GM06990 (cell line): ENCODE results near the gene GREB1L.

Experiments used
- DNase-seq: peaks from one replicate; pipeline ENCODE4 v3.0.0-alpha.2; 2011; ENCODE audit not compliant: insufficient read length; ENCODE audit errors: extremely low read depth
- H3K27me3 ChIP-seq: replicated peaks from 2 replicates; pipeline ENCODE4 v1.6.0; 2011; ENCODE audit warnings: low read length; ENCODE audit not compliant: control insufficient read depth, insufficient read depth
- H3K36me3 ChIP-seq: 2 replicates; pipeline ENCODE4 v1.5.1; 2011; ENCODE audit warnings: low read length; ENCODE audit not compliant: control insufficient read depth, insufficient read depth
- H3K4me3 ChIP-seq: replicated peaks from 2 replicates; pipeline ENCODE4 v1.5.1; 2011; ENCODE audit warnings: low read depth, mild to moderate bottlenecking, control low read depth, low read length
- TF ChIP-seq, protein P1 (sequence below): IDR thresholded peaks from 2 replicates; pipeline ENCODE4 v1.5.1; 2011; ENCODE audit warnings: low read length, control low read depth, mild to moderate bottlenecking, inconsistent platforms; ENCODE audit not compliant: insufficient read depth, poor library complexity, severe bottlenecking

GREB1L gene

DNA sequence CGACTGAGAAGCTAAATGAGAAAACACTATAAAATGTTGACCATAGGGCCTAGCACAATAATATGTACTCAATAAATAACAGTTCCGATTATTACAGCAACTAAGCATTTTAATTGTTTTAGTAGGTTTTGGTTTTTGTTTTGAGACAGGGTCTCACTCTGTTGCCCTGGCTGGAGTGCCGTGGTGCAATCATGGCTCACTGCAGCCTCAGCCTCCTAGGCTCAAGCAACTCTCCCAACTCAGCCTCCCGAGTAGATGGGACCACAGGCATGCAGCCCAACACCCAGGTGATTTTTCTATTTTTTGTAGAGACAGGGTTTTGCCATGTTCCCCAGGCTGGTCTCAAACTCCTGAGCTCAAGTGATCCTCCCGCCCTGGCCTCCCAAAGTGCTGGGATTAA, 304.4 kb downstream of the GREB1L start:
- no peak for DNase-seq
- H3K4me3 ChIP-seq = no peak overlapping the region
- TF ChIP-seq, protein P1, sequence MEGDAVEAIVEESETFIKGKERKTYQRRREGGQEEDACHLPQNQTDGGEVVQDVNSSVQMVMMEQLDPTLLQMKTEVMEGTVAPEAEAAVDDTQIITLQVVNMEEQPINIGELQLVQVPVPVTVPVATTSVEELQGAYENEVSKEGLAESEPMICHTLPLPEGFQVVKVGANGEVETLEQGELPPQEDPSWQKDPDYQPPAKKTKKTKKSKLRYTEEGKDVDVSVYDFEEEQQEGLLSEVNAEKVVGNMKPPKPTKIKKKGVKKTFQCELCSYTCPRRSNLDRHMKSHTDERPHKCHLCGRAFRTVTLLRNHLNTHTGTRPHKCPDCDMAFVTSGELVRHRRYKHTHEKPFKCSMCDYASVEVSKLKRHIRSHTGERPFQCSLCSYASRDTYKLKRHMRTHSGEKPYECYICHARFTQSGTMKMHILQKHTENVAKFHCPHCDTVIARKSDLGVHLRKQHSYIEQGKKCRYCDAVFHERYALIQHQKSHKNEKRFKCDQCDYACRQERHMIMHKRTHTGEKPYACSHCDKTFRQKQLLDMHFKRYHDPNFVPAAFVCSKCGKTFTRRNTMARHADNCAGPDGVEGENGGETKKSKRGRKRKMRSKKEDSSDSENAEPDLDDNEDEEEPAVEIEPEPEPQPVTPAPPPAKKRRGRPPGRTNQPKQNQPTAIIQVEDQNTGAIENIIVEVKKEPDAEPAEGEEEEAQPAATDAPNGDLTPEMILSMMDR = no peak
- H3K36me3 ChIP-seq = no peaks in the 10 kb centered on the region; the same call in 1 of the 2 replicates
- H3K27me3 ChIP-seq = no peaks in the 10 kb centered on the region

DNA sequence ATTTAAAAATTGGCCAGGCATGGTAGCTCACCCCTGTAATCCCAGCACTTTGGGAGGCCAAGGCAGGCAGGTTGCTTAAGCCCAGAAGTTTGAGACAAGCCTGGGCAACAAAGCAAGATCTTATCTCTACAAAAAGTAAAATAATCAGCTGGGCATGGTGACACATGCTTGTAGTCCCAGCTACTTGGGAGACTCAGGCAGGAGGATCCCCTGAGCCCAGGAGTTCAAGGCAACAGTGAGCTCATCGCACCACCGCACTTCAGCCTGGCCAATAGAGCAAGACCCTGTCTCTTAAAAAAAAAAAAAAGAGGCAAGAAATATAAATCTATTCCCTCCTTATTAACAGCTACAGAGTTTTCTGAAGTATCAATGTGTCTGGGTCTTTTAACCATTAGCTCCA, 306.6 kb downstream of the GREB1L start:
- no peak for DNase-seq
- H3K36me3 ChIP-seq = peaks cover 2% of the 10 kb centered on the region; the same call in 1 of the 2 replicates
- TF ChIP-seq, protein P1 = no peak
- H3K27me3 ChIP-seq = no peaks in the 10 kb centered on the region
- no peak overlapping the region for H3K4me3 ChIP-seq

DNA sequence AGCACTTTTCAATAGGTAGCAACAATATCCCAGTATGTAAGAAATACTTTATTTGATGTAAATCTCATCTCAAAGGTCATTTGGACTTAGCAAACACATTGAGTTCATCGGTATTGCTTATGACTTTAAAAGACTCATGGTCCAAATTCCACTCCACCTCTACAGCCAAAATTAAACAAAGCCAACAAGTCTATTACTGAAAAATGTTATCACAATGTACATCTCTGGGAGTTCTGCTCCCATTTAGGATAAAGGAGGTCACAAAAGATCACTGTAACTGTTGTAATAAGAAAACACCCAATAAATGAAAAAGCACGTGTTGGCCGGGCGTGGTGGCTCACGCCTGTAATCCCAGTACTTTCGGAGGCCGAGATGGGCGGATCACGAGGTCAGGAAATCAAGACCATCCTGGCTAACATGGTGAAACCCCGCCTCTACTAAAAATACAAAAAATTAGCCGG, 308.5 kb downstream of the GREB1L start:
- Histone ChIP-seq H3K4me3 (no peak overlapping the region), H3K27me3 (no peaks in the 10 kb centered on the region), H3K36me3 (peaks cover 3% of the 10 kb centered on the region)
- DNase-seq = no peak
- TF ChIP-seq, protein P1 = no peak

DNA sequence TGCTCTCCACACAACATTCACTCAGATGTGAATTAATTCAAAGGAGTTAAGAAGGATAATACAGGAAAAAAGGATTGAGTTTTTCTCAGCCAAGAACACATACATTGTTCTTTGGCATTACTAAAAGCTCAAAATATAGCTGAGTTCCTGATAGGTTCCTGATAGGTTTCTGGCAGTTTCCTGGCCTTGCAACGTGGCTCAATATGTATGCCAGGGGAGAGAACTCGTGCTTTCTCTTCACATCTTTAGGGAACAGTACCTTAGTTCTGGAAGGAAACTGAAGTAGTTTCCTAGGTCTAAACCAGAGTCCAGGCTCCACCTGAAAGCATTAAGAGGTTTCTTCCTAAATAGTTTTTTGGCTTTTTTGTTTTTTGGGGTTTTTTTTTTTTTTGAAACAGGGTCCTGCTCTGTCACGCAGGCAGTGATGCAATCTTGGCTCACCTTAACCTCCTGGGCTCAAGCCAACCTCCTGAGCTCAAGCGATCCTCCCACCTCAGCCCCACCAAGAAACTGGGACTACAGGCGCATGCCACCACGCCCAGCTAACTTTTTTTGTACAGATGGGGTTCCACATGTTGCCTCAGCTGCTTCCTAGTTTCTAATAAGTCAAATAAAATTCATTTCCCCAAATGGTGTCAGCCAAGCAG, 315.7 kb downstream of the GREB1L start:
- TF ChIP-seq, protein P1 = no peak
- DNase-seq = no peak

DNA sequence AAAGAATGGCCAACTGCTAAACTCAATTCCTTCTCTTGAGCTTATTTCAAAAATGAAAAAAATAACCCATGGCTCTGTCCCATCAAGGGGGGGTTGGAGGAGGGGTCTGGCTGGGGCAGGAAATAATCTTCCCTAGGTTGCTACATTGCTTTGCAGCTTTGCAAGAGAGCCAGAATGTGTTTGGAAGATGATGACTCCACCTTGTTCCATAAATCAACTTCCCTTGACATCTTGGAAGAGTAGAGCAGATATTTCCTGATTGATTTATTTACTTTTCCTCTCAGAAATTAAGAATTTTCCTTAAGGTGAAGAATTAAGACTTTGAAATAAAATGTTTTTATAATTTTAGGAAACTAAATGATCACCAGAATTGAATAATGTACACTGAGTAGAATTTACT, 317.2 kb downstream of the GREB1L start:
- peaks cover 12% of the 10 kb centered on the region for H3K36me3 ChIP-seq
- DNase-seq = no peak

More for the DNA sequence above, 315.7 kb downstream of the GREB1L start:
- Histone ChIP-seq H3K36me3 (peaks cover 12% of the 10 kb centered on the region), H3K27me3 (no peaks in the 10 kb centered on the region), H3K4me3 (no peak overlapping the region)

More for the DNA sequence above, 317.2 kb downstream of the GREB1L start:
- no peaks in the 10 kb centered on the region for H3K27me3 ChIP-seq
- no peak overlapping the region for H3K4me3 ChIP-seq
- TF ChIP-seq, protein P1 = no peak
